Measurements from ENCODE around the gene GPD1L.
"Not testable (repeated sequence)": the region's sequence is repeated elsewhere in the genome, so short reads cannot be mapped to it uniquely, and the experiment has no call there.

Gene GPD1L

DNA sequence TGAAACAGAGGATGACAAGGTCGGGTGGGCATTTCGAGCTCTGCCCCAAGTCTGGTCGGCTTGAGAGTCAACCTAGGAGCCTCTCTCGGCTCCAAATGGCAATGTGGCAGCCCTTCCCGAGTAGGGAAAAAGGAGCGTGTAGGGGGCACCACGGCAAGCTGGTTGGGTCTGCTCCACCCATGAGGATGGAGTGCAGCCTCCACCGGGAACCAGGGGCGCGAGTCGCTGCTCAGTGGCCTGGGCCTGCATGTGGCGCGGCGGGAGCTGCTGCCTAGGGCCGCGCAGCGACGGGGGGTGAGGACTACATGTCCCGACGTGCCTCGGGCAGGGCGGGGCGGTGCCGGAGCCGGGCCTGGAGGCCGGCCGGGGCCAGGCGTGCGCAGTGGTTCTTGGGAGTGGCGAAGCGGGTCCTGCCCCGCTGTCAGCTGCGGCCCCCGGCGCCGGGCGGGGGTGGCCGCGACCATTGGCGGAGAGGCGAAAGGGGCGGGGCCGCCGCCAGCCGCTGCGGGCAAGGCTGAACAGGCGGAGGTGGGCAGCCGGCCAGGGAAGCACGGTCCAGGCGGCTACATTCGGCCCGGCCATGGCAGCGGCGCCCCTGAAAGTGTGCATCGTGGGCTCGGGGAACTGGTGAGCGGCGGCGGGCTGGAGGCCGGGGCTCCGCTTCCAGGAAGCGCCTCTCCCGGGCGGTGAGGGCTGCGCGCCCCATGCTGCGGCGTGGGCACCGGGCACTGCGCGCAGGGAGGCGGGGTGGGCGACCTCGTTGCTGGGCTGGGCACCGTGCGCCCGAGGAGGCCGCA is at the start of gene GPD1L:
TSS of gene GPD1L (plus strand) at position 489 of the 797 bp plus-strand sequence. CDS start at position 581, 92 bp downstream.
- DNase-seq: peak; percentile 95

- not testable (repeated sequence) for DNase-seq
Measured at GRCh38 chr3:32058465-32058864, 48.0 kb upstream of the GPD1L start.

- no peak for DNase-seq
Measured at GRCh38 chr3:32062950-32063582, 43.4 kb upstream of the GPD1L start.

DNA sequence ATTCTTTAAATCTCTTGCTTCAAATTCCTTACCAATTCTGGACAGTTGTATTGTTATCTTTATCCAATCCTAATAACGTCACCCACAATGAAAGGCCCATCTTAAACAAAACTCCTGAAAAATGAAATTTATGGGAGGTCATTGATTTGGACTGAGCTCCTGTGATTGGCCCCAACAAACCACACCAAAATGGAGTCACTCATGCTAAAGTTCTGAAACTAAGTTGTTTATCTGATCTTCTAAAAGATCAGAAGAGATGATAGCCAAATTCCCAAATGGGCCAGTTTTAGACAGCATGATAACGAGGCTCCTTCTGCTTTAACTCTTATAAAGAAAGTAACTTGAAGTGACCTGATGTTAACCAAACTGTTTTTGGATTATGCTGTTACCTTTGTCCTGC is 39.7 kb upstream of the GPD1L start:
- no peak for DNase-seq

DNA sequence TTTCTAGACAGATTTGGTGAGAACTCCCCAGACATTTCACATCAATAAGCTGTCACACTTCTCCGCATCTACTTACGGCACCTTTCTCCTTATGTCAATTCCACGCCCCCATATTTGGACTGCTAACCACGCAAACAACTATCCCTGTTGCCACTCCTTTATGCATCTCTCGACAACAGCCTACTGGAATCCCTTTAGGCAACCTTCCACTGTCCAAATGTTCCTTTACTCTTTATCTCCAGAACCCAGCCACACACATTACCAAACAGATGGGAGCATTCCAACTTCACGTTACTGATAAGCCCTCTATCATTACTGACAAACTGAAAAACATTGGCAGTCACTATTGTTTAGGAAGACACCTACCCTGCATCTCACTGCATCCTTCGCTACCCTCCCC is 32.2 kb upstream of the GPD1L start:
- DNase-seq: not testable (repeated sequence)

DNA sequence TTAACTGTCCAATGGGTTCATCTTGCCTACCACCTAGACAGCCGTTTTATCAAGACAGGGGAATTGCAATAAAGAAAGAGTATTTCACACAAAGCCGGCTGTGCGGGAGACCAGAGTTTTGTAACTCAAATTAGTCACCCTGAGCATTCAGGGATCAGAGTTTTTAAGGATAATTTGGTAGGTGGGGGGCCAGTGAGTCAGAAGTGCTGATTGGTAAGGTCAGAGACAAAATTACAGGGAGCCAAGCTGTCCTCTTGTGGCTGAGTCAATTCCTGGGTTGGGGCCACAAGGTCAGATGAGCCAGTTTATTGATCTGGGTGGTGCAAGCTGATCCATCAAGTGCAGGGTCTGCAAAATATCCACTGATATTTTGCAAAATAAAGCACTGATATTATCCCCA is 29.9 kb upstream of the GPD1L start:
- no peak for DNase-seq

GRCh38 chr3:32077260-32078084 is 28.9 kb upstream of the GPD1L start:
- no peak for DNase-seq

DNA sequence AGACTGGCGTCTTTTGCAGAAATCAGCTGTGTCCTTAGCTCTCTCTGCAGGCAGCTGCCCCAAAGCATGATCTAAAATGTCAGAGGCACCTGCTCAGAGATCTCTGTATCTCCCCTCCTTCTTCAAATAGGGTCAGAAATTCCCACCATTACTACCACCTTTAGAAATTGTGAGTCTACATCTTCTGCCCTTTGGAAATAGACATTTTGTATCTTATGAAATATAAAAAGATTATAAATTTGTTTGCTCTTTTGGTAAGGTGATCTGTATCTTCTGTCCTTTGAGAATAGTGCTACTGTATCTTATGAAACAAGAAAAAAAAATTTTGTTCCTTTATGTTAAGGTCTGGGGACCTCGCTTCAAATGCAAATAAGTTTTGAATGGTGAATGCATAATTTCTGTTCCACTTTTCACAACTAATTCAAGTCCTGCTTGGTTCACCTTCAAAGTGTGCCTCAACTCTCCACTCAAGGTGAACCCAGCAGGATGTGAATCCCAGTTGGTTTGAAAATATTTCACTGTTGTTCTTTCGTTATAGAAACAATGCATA is 28.3 kb upstream of the GPD1L start:
- no peak for DNase-seq

- DNase-seq: no peak
Measured at GRCh38 chr3:32078864-32079263, 27.6 kb upstream of the GPD1L start.

DNA sequence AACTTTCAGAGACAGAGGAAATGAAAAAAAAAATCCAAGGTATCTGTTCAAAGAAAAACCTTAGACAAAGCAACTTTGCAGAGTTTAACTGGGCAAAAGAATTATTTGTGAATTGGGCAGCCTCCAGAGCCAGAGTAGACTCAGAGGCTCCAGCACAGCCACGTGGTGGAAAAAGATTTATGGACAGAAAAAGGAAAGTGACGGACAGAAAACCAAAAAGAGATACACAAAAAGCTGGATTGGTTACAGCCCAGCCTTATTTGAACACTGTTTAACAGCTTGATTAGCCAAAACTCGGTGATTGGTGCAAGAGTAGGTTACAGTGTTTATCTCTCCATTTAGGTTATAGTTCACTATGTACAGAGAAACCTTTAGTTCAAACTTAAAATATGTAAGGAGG is 23.7 kb upstream of the GPD1L start:
- no peak for DNase-seq

DNA sequence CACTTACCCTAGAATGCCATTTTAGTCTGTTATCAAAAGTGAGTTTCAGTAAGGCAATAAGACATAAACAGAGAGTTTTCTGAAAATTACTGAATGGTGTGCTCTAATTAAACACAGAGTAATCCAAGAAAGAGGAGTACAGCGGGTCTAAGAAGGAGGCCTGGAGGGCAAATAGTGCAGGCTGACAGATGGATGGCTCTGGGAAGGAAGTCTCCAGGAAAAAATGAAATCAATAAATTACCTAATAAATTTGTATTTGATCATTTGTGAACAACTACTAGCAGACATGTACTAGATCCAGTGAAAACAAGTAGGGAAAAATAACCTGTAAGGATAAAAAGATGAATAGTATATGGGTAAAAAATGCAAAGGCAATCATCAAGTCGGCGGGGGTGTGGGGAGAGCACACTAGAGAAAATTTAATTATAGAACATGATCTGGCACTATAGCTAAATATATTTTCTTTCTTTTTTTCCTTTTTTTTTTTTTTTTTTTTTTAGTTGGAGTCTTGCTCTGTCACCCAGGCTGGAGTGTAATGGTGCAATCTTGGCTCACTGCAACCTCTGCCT is 22.6 kb upstream of the GPD1L start:
- DNase-seq: no peak

DNA sequence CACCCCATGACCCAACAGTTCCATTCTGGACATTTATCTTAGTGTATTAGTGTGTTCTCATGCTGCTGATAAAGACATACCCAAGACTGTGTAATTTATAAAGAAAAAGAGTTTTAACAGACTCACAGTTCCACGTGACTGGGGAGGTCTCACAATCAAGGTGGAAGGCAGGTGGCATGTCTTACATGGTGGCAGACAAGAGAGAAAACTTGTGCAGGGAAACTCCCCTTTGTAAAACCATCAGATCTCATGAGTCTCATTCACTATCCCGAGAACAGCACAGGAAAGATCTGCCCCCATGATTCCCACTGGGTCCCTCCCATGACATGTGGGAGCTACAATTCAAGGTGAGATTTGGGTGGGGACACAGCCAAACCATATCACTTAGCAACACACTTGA is 21.6 kb upstream of the GPD1L start:
- no peak for DNase-seq

GRCh38 chr3:32086464-32086863 is 20.0 kb upstream of the GPD1L start:
- DNase-seq: no peak

GRCh38 chr3:32089476-32089875 is 16.9 kb upstream of the GPD1L start:
- DNase-seq: peak; percentile 45

- DNase-seq: no peak
Measured at GRCh38 chr3:32093204-32093603, 13.2 kb upstream of the GPD1L start.

DNA sequence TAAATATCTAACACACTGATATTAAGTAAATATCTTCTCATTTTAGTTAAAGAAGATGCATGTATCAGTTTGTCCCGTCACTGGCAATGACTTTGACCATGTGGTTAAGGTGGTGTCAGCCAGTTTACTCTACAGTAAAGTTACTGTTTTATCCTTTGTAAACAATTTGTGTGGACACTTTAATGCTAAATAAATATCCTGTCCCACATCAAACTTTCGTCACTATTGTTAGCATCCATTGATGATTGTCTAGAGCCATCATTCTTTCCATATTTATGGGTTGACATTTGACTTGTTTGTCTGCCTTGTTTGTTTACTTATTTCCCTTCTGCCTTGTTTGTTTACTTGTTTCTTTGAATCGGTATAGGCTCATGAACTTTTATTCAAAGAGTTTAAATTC is 11.0 kb upstream of the GPD1L start:
- no peak for DNase-seq

DNA sequence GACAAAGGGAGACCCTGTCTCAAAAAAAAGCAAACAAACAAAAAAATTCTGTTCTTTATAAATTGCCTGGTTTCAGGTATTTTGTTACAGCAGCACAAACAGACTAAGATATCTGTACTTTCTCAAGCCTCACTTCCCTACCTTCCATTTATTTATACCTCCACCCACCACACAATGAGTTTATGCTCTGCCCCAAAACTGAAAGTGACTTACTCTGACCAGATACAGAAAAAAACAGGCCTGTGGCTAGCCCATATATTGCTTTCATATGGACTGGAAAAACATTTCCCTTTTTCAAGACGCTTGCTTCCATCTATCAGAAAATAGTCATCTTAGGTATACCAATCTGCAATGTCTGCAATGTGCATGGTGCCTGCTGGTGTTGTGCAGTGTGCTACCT is 8.7 kb upstream of the GPD1L start:
- DNase-seq: no peak

GRCh38 chr3:32098528-32098927 is 7.9 kb upstream of the GPD1L start:
- DNase-seq: no peak

GRCh38 chr3:32100465-32100864 is 6.0 kb upstream of the GPD1L start:
- DNase-seq: no peak

- no peak for DNase-seq
Measured at GRCh38 chr3:32102289-32102688, 4.1 kb upstream of the GPD1L start.

DNA sequence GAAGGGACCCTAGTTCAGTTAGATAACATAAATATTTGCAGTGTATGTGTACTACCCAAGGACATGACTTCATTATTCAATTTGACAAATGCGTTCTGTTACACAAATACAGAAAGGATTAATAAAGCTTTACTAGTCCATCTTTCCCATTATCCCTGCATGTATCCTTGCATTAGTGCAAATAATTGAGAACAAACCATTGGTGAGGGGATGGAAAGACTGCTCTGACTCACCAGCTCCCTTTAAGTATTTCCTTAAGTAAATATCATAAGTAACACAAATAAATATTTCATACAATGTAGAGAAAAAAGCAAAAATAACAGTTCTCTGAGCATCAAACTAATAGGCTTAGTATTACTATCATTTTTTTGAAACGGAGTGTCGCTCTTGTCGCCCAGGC is 1.9 kb upstream of the GPD1L start:
- no peak for DNase-seq

DNA sequence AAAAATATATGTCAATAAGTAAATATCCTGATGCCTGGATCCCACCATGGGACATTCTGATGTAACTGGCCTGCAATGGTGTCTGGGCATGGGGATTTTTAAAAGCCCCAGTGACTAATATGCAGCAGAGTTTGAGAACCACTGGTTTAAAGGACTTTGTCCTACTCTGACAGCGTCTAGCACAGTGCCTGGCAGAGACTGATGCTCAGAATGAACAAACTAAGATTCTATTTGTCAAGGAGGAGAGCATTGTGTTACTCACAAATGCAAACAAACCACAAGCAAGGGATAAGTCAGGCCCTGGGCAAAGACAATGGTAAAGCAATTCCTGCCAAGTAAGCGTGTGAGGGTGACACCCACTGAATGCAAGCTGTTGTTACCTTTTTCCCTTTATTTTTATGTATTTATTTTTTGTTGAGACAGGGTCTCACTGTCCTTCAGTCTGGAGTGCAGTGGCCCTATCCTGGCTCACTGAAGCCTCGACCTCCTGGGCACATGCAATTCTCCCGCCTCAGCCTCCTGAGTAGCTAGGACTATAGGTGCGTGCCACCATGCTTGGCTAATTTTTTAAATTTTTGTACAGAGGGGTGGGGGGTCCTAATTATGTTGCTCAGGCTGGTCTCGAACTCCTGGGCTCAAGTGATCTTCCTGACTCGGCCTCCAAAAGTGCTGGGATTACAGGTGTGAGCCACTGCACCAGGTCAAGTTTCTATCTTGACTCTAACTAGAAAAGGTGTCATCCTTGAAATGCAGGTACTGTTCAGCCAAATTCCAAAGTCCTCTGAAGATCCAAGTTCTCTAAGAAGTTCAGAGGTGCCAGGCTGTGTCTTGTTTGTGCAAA is 909 bp upstream of the GPD1L start:
- DNase-seq: peak; percentile 34

Measured in kidney glomerular epithelial cell (primary cell).